GM12878 (cell line): ENCODE results near the gene LY6G5C. TPM values are rescaled to one million over a fixed set of nuclear protein-coding genes. Genes with fewer than 3 reads are reported as not detected.

Source experiments
- ATAC-seq: fragments of 200-7000 bp; cut with Tn5 transposase; 3 replicates; pipeline ENCODE4 v1.9.1; 2020; ENCODE audit warnings: mild to moderate bottlenecking, moderate library complexity
- BruUV-seq: library from RNA; stranded (reverse); fragments of 400-500 nt; replicated peaks from 2 replicates; lab custom pipeline; 2021; lab: Mats Ljungman, UMichigan
- CTCF ChIA-PET: fragments of 300-600 bp; sonication (Branson Sonifier 250); formaldehyde crosslinking; extraction: SDS; loops from one replicate; lab custom pipeline; 2021; ENCODE audit warnings: inconsistent platforms; lab: Yijun Ruan, JAX
- POLR2A ChIA-PET: fragments of 350-600 bp; formaldehyde crosslinking; extraction: SDS; loops from one replicate; lab custom pipeline; 2021; ENCODE audit warnings: inconsistent platforms; lab: Charles Lee
- RAD21 ChIA-PET: fragments of 300-600 bp; sonication (Branson Sonifier 250); formaldehyde crosslinking; loops from one replicate; lab custom pipeline; 2023; ENCODE audit warnings: antibody characterized with exemption; ENCODE audit not compliant: unreplicated experiment; lab: Charles Lee
- SMC1A ChIA-PET: fragments of 300-600 bp; sonication (Branson Sonifier 250); formaldehyde crosslinking; loops from one replicate; lab custom pipeline; 2023; ENCODE audit not compliant: unreplicated experiment, uncharacterized antibody; lab: Charles Lee
- DNase-seq: peaks from one replicate; pipeline ENCODE4 v3.0.0-alpha.2; 2011; ENCODE audit warnings: low read depth, low spot score
- FAIRE-seq: peaks from 3 replicates; lab custom pipeline; 2011; peaks lifted over from hg19 to GRCh38; lab: Jason Lieb, UNC
- H2AFZ ChIP-seq: 2 replicates; pipeline ENCODE4 v1.6.0; 2011; ENCODE audit warnings: low read depth, low read length, control low read depth; ENCODE audit not compliant: control insufficient read depth
- H3K27ac ChIP-seq: 2 replicates; pipeline ENCODE4 v1.5.1; 2011; ENCODE audit warnings: control low read depth; ENCODE audit not compliant: control insufficient read depth, insufficient read depth
- H3K27me3 ChIP-seq, 2 experiments: replicated peaks in 1 of 2; 2 replicates each; pipeline versions ENCODE4 v1.6.0 to v1.6.1; 2011; ENCODE audit warnings: low read length in 1 of 2; ENCODE audit not compliant: control insufficient read depth in 2 of 2, insufficient read depth in 2 of 2
- H3K36me3 ChIP-seq, 2 experiments: 2 replicates each; pipeline ENCODE4 v1.5.1; 2011; ENCODE audit warnings: low read length in 1 of 2; ENCODE audit not compliant: control insufficient read depth in 2 of 2, insufficient read depth in 2 of 2
- H3K4me1 ChIP-seq: 2 replicates; pipeline ENCODE4 v1.6.1; 2011; ENCODE audit warnings: mild to moderate bottlenecking, low read length, moderate library complexity, mixed read lengths; ENCODE audit not compliant: control insufficient read depth, insufficient read depth
- H3K4me2 ChIP-seq: 2 replicates; pipeline ENCODE4 v1.6.0; 2011; ENCODE audit warnings: control low read depth; ENCODE audit not compliant: control insufficient read depth, insufficient read depth
- H3K4me3 ChIP-seq: fragments of 200-600 bp; sonication (generic); 2 replicates; pipeline ENCODE4 v1.5.1; 2016
- H3K79me2 ChIP-seq: 2 replicates; pipeline ENCODE4 v1.6.0; 2011; ENCODE audit warnings: low read length; ENCODE audit not compliant: control insufficient read depth, insufficient read depth
- H3K9ac ChIP-seq: 2 replicates; pipeline ENCODE4 v1.8.0; 2011; ENCODE audit warnings: low read length, control low read depth, mixed read lengths; ENCODE audit not compliant: control insufficient read depth, insufficient read depth
- H3K9me3 ChIP-seq: replicated peaks from 3 replicates; pipeline ENCODE4 v1.5.1; 2011; ENCODE audit warnings: mild to moderate bottlenecking, low read length; ENCODE audit not compliant: control insufficient read depth, insufficient read depth
- H4K20me1 ChIP-seq: 2 replicates; pipeline ENCODE4 v1.6.0; 2011; ENCODE audit not compliant: control insufficient read depth, insufficient read depth
- CREM ChIP-seq: IDR thresholded peaks from 2 replicates; pipeline ENCODE4 v1.6.1; 2014; ENCODE audit warnings: antibody characterized with exemption, low read depth
- ETV6 ChIP-seq, 2 experiments: fragments of 450-650 bp in 1 of 2; IDR thresholded peaks in 1 of 2; conservative IDR thresholded peaks in 1 of 2; 2 replicates each; pipeline ENCODE4 v1.6.1; 2014; ENCODE audit warnings: antibody characterized with exemption in 1 of 2, borderline replicate concordance in 1 of 2, low read depth in 1 of 2, mild to moderate bottlenecking in 1 of 2, moderate library complexity in 1 of 2
- HDAC2 ChIP-seq: fragments of 200-600 bp; sonication (generic); IDR thresholded peaks from 2 replicates; pipeline ENCODE4 v1.6.1; 2017
- IKZF2 ChIP-seq, 2 experiments: fragments of 450-650 bp; IDR thresholded peaks; 2 replicates each; pipeline ENCODE4 v1.6.1; 2017; ENCODE audit warnings: mild to moderate bottlenecking in 2 of 2, moderate library complexity in 2 of 2
- IRF4 ChIP-seq: IDR thresholded peaks from 2 replicates; pipeline ENCODE4 v1.6.1; 2011; ENCODE audit warnings: low read depth, low read length
- NFIC ChIP-seq: IDR thresholded peaks from 2 replicates; pipeline ENCODE4 v1.6.1; 2012; ENCODE audit warnings: low read depth, mild to moderate bottlenecking, inconsistent platforms, low read length, moderate library complexity
- RUNX3 ChIP-seq: IDR thresholded peaks from 2 replicates; pipeline ENCODE4 v1.6.1; 2012; ENCODE audit warnings: low read length, inconsistent platforms
- SMARCA5 ChIP-seq: fragments of 450-650 bp; IDR thresholded peaks from 2 replicates; pipeline ENCODE4 v1.6.1; 2017; ENCODE audit warnings: mild to moderate bottlenecking
- SREBF1 ChIP-seq: IDR thresholded peaks from 2 replicates; pipeline ENCODE4 v1.6.1; 2012; ENCODE audit warnings: mild to moderate bottlenecking, low read length
- STAT1 ChIP-seq: fragments of 450-650 bp; conservative IDR thresholded peaks from 2 replicates; pipeline ENCODE4 v1.6.1; 2014; ENCODE audit warnings: antibody characterized with exemption, mild to moderate bottlenecking
- TARDBP ChIP-seq: IDR thresholded peaks from 2 replicates; pipeline ENCODE4 v1.6.1; 2016; ENCODE audit warnings: borderline replicate concordance
- TCF12 ChIP-seq: IDR thresholded peaks from 2 replicates; pipeline ENCODE4 v1.6.1; 2011; ENCODE audit warnings: low read depth, mild to moderate bottlenecking, low read length
- YBX1 ChIP-seq: fragments of 450-650 bp; IDR thresholded peaks from 2 replicates; pipeline ENCODE4 v1.6.1; 2016; ENCODE audit warnings: antibody characterized with exemption
- WGBS: methylation state at CpG from one replicate; pipeline ENCODE4 v1.1.6; 2016; ENCODE audit warnings: low lambda C conversion rate; ENCODE audit not compliant: insufficient replicate concordance, insufficient coverage; ENCODE audit errors: missing lambda C conversion rate; 5-methylcytosine and 5-hydroxymethylcytosine counted together
- in situ Hi-C: fragments of 300-500 bp; cut with MboI; formaldehyde crosslinking; loops from 9 replicates; pipeline ENCODE4 v1.14.3; 2018; ENCODE audit warnings: mixed read lengths
- intact Hi-C: fragments of 100-400 bp; cut with micrococcal nuclease; formaldehyde crosslinking; loops from one replicate; pipeline ENCODE4 v1.14.2; 2022; ENCODE audit not compliant: unreplicated experiment
- polyA plus RNA-seq, 11 experiments: library from polyadenylated mRNA; depleted of rRNA in 4 of 11; unstranded in 6 of 11; stranded (reverse) in 5 of 11; fragments of >200 nt; fragmentation: Nextera tagmentation in 4 of 11; fragmentation: Illumina TruSeq in 1 of 11; extraction: Ambion mirVana in 4 of 11; extraction: Trizol in 1 of 11; gene quantifications; 1 replicate in 1 of 11; 2 replicates in 10 of 11; pipeline versions ENCODE4 v1.2.1 to v1.2.3, GENCODE V29; 2011 to 2016; ENCODE audit warnings: inconsistent platforms in 2 of 11, missing spikeins in 2 of 11, low read depth in 1 of 11
- total RNA-seq, 4 experiments: library from RNA; depleted of rRNA in 3 of 4; stranded (reverse); fragments of >200 nt in 3 of 4; fragmentation: Illumina TruSeq in 1 of 4; extraction: Trizol in 1 of 4; gene quantifications; 2 replicates each; pipeline versions ENCODE4 v1.2.1 to v1.2.3, GENCODE V29; 2013 to 2021
- TF ChIP-seq, protein P1 (sequence below): IDR thresholded peaks from 2 replicates; pipeline ENCODE4 v1.6.1; 2012; ENCODE audit warnings: low read depth, low read length, improper control_type of control experiment
- TF ChIP-seq, protein P2 (sequence below): fragments of 450-650 bp; IDR thresholded peaks from 2 replicates; pipeline ENCODE4 v1.6.1; 2018; ENCODE audit warnings: mild to moderate bottlenecking, low read depth, moderate library complexity; ENCODE audit not compliant: partially characterized antibody

Gene LY6G5C
- total and polyA plus RNA-seq, 10 of the 15 experiments (the other 5 are each of a cell fraction or from before 2014, with no cell fraction given): 0.76 to 6.1 (median 1.7) TPM

DNA sequence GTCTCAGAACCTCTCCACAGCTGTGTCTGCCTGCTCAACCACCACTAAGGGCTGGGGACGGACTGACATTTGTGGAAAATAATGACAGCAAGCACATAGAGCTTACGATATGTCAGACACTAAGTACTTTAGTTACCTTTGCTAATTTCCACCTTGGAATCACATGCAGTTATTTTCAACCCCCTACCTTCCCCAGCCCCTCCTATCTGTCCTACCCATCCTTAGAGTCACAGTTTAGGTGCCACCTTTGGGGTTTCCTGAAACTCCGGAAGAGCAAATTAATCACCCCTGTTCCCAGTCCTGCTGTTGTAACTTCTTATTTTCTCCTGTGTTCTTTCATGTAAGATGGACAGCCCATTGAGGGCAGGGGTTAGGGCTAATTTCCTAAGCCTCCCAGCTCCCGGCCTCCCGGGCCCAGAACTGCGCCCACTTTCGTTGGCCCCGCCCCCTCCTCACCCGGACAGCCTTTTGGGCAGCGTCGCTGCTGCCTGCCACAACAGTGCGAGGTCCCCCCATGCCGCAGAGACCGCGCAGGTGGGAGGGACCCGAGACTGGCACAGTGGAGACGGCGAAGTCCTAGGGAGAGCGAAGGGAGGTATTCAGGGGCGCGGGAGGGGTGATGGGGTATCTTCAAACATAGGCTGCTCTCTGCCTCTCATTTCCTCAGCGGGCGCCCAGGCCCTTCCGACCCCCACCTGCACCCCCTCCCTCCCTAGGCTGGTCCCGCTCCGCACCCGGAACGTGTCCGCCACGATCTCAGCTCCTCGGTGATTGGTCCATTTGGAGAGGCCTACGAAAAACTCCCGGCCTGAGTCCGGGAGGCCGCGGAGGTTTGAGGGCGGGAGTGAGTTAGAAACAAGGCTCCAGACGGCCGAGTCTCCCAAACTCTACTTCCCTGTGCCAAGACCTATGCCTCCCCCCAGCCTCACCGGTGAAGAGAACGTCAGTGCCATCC is 47.1 kb upstream of the LY6G5C start:
- Histone ChIP-seq H3K4me1 (peaks cover 24% of the 10 kb centered on the region), H3K4me2 (peak overlapping the region; percentile 98), H3K9me3 (no peaks in the 10 kb centered on the region), H3K27ac (peak overlapping the region; percentile 60), H3K79me2 (peaks cover under 1% of the 10 kb centered on the region; the same call in 1 of the 2 replicates), H3K4me3 (no peak overlapping the region), H3K36me3 (peaks cover 0 to 7% of the 10 kb centered on the region in 2 experiments; a peak in 3 of 4 replicates), H3K9ac (no peak overlapping the region), H3K27me3 (no peaks in the 10 kb centered on the region), H4K20me1 (no peaks in the 10 kb centered on the region), H2AFZ (no peak overlapping the region)
- SMC1A ChIA-PET: interaction anchor here (0.6 to 5.3 kb wide), 4 partner anchors 11 to 102 kb away, joined by 3 to 45 read pairs (median 6); partner anchors contain the start of genes ABHD16A, CLIC1 and MSH5
- in situ Hi-C loops (no loop called here), intact Hi-C loops (loop anchor here (2.0 kb wide), 2 partner anchors 41 to 99 kb away; partner anchors contain the start of gene HSPA1B)
- CTCF ChIA-PET: interaction anchor here (0.6 to 15.8 kb wide), 5 partner anchors 11 to 131 kb away, joined by 4 to 208 read pairs (median 5); partner anchors contain the start of gene MSH5
- no peak for FAIRE-seq
- no TSS peak for BruUV-seq
- RAD21 ChIA-PET: interaction anchor here (1.4 to 3.6 kb wide), 4 partner anchors 10 to 105 kb away, joined by 5 to 44 read pairs (median 8); no protein-coding TSS in a partner anchor
- no peak for ATAC-seq
- TF ChIP-seq SREBF1 (no peak), TCF12 (peak; percentile 78; the same call in 1 of the 2 replicates), IRF4 (0 out of 2 replicates have a peak, but pooled peaks have one; percentile 43), SMARCA5 (no peak), STAT1 (no peak), HDAC2 (no peak), IKZF2 (IDR thresholded peaks at IDR 0.05) (no peak), CREM (0 out of 2 replicates have a peak, but pooled peaks have one; percentile 2), ETV6 (conservative IDR thresholded peaks at IDR 0.05 in 1 of 2, IDR thresholded peaks at IDR 0.05 in 1 of 2; ENCODE audit: borderline replicate concordance in 1 of 2, low read depth in 1 of 2) (no peak), TARDBP (no peak), RUNX3 (peak; percentile 40; the same call in 1 of the 2 replicates), YBX1 (no peak), NFIC (no peak; the same call in 1 of the 2 replicates)
- TF ChIP-seq, protein P1, sequence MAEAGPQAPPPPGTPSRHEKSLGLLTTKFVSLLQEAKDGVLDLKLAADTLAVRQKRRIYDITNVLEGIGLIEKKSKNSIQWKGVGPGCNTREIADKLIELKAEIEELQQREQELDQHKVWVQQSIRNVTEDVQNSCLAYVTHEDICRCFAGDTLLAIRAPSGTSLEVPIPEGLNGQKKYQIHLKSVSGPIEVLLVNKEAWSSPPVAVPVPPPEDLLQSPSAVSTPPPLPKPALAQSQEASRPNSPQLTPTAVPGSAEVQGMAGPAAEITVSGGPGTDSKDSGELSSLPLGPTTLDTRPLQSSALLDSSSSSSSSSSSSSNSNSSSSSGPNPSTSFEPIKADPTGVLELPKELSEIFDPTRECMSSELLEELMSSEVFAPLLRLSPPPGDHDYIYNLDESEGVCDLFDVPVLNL: no peak
- TF ChIP-seq, protein P2, sequence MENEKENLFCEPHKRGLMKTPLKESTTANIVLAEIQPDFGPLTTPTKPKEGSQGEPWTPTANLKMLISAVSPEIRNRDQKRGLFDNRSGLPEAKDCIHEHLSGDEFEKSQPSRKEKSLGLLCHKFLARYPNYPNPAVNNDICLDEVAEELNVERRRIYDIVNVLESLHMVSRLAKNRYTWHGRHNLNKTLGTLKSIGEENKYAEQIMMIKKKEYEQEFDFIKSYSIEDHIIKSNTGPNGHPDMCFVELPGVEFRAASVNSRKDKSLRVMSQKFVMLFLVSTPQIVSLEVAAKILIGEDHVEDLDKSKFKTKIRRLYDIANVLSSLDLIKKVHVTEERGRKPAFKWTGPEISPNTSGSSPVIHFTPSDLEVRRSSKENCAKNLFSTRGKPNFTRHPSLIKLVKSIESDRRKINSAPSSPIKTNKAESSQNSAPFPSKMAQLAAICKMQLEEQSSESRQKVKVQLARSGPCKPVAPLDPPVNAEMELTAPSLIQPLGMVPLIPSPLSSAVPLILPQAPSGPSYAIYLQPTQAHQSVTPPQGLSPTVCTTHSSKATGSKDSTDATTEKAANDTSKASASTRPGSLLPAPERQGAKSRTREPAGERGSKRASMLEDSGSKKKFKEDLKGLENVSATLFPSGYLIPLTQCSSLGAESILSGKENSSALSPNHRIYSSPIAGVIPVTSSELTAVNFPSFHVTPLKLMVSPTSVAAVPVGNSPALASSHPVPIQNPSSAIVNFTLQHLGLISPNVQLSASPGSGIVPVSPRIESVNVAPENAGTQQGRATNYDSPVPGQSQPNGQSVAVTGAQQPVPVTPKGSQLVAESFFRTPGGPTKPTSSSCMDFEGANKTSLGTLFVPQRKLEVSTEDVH: no peak
- DNase-seq: peak; percentile 43
- POLR2A ChIA-PET: interaction anchor here (1.0 to 2.8 kb wide), 6 partner anchors 8 to 103 kb away, joined by 3 to 30 read pairs (median 6); partner anchors contain the start of genes ABHD16A, CLIC1 and MSH5
- WGBS: 65% methylated on average over 41 of the region's 41 CpGs
